ENCODE results near the gene COL1A2.

GRCh38 chr7:94439893-94440381 lies 45.2 kb downstream of the COL1A2 start:
- TF ChIP-seq CTCF (conservative IDR thresholded peaks at IDR 0.05) = no peak
- TF ChIP-seq ZFX (IDR thresholded peaks at IDR 0.05) = no peak
